ENCODE data around the gene HPF1. TPM values are rescaled to one million over a fixed set of nuclear protein-coding genes. Genes with fewer than 3 reads are reported as not detected.

The HPF1 gene
- polyA plus RNA-seq, 3 donors = 10.2 to 29.9 (median 25.1) TPM

DNA sequence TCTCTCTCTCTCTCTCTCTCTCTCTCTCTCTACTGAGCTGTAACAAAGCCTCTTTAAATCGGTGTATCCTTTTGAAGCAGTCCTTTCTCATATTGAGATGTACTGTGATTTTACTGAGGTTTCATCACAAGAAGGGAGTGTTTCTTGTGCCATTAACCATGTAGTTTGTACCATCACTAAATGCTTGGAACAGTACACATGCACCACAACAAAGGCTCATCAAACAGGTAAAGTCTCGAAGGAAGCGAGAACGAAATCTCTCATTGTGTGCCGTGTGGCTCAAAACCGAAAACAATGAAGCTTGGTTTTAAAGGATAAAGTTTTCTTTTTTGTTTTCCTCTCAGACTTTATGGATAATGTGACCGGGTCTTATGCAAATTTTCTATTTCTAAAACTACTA, 37.2 kb downstream of the HPF1 start:
- Mint-ChIP-seq H3K27ac (no peak overlapping the region), H3K9me3 (no peaks in the 10 kb centered on the region), H3K36me3 (peaks cover 37 to 39% of the 10 kb centered on the region in 2 donors), H3K4me3 (no peak overlapping the region), H3K27me3 (ENCODE audit: low read depth in 3 of 3) (no peaks in the 10 kb centered on the region), H3K4me1 (no peaks in the 10 kb centered on the region)
- Histone ChIP-seq H3K4me3 (replicated peaks in 1 of 3; ENCODE audit: low read depth in 2 of 3, low read length in 3 of 3) (no peak overlapping the region), H3K9me3 (replicated peaks in 1 of 2; ENCODE audit: control insufficient read depth in 1 of 2, insufficient read depth in 1 of 2, low read length in 2 of 2) (no peaks in the 10 kb centered on the region), H3K27me3 (ENCODE audit: control insufficient read depth in 2 of 2, insufficient read depth in 2 of 2, low read length in 2 of 2) (no peaks in the 10 kb centered on the region), H3K4me2 (replicated peaks; ENCODE audit: extremely low read depth, low read length, poor library complexity, severe bottlenecking) (no peak overlapping the region), H4K20me1 (ENCODE audit: insufficient read depth, low read length) (no peaks in the 10 kb centered on the region), H3K9ac (ENCODE audit: insufficient read depth, low read length, poor library complexity, severe bottlenecking) (no peak overlapping the region), H2AFZ (ENCODE audit: insufficient read depth, low read depth, low read length, poor library complexity, severe bottlenecking) (no peak overlapping the region), H3K36me3 (replicated peaks in 1 of 2; ENCODE audit: control insufficient read depth in 1 of 2, insufficient read depth in 2 of 2, low read length in 2 of 2) (peaks cover 24 to 46% of the 10 kb centered on the region in 2 donors), H3K4me1 (ENCODE audit: control insufficient read depth in 1 of 2, insufficient read depth in 2 of 2, low read length in 2 of 2) (no peaks in the 10 kb centered on the region), H3K79me2 (ENCODE audit: insufficient read depth, low read length) (no peaks in the 10 kb centered on the region), H3K27ac (ENCODE audit: low read depth in 1 of 2, low read length in 2 of 2) (no peak overlapping the region)
- WGBS (ENCODE audit: insufficient coverage) = no CpG with 5 or more reads among the region's 7 CpGs
- intact Hi-C loops (cut with micrococcal nuclease) = no loop called here
- TF ChIP-seq, protein P1, sequence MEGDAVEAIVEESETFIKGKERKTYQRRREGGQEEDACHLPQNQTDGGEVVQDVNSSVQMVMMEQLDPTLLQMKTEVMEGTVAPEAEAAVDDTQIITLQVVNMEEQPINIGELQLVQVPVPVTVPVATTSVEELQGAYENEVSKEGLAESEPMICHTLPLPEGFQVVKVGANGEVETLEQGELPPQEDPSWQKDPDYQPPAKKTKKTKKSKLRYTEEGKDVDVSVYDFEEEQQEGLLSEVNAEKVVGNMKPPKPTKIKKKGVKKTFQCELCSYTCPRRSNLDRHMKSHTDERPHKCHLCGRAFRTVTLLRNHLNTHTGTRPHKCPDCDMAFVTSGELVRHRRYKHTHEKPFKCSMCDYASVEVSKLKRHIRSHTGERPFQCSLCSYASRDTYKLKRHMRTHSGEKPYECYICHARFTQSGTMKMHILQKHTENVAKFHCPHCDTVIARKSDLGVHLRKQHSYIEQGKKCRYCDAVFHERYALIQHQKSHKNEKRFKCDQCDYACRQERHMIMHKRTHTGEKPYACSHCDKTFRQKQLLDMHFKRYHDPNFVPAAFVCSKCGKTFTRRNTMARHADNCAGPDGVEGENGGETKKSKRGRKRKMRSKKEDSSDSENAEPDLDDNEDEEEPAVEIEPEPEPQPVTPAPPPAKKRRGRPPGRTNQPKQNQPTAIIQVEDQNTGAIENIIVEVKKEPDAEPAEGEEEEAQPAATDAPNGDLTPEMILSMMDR (IDR thresholded peaks at IDR 0.05) = no peak
- no peak for DNase-seq

DNA sequence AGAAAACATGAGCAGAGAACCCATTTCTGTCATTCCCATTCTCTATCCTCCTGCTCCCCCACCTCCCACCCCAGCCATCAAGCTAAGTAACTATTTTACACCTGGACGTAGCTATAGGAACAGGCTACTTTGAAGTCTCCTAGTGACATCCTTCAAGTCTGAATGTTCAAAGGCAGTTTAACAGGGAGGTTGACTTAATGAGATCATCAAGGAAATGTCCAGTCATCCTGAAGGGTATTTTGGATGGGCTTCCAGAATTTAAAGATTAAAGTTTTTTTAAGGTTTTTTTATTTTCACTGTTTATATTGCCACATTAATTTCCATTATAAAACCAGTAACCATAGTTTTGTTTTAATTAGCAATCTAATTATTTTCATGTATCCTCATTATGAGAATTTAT, 41.1 kb downstream of the HPF1 start:
- TF ChIP-seq, protein P1 (IDR thresholded peaks at IDR 0.05) = no peak
- 100% methylated on average over 1 of the region's 1 CpG for WGBS (ENCODE audit: insufficient coverage)

More for the DNA sequence above, 41.1 kb downstream of the HPF1 start:
- Histone ChIP-seq H3K4me3 (replicated peaks in 1 of 3; ENCODE audit: low read depth in 2 of 3, low read length in 3 of 3) (no peak overlapping the region), H3K79me2 (ENCODE audit: insufficient read depth, low read length) (no peaks in the 10 kb centered on the region), H2AFZ (ENCODE audit: insufficient read depth, low read depth, low read length, poor library complexity, severe bottlenecking) (no peak overlapping the region), H3K9me3 (replicated peaks in 1 of 2; ENCODE audit: control insufficient read depth in 1 of 2, insufficient read depth in 1 of 2, low read length in 2 of 2) (no peaks in the 10 kb centered on the region), H3K9ac (ENCODE audit: insufficient read depth, low read length, poor library complexity, severe bottlenecking) (no peak overlapping the region), H3K4me1 (ENCODE audit: control insufficient read depth in 1 of 2, insufficient read depth in 2 of 2, low read length in 2 of 2) (no peaks in the 10 kb centered on the region), H3K4me2 (replicated peaks; ENCODE audit: extremely low read depth, low read length, poor library complexity, severe bottlenecking) (no peak overlapping the region), H3K27ac (ENCODE audit: low read depth in 1 of 2, low read length in 2 of 2) (no peak overlapping the region), H4K20me1 (ENCODE audit: insufficient read depth, low read length) (no peaks in the 10 kb centered on the region), H3K27me3 (ENCODE audit: control insufficient read depth in 2 of 2, insufficient read depth in 2 of 2, low read length in 2 of 2) (no peaks in the 10 kb centered on the region), H3K36me3 (replicated peaks in 1 of 2; ENCODE audit: control insufficient read depth in 1 of 2, insufficient read depth in 2 of 2, low read length in 2 of 2) (peaks cover 38 to 73% of the 10 kb centered on the region in 2 donors)
- DNase-seq = no peak
- H3K4me1 Mint-ChIP-seq = no peaks in the 10 kb centered on the region
- H3K36me3 Mint-ChIP-seq = peaks cover 59 to 61% of the 10 kb centered on the region in 2 donors
- no peaks in the 10 kb centered on the region for H3K27me3 Mint-ChIP-seq (ENCODE audit: low read depth in 3 of 3)
- H3K9me3 Mint-ChIP-seq = no peaks in the 10 kb centered on the region
- no peak overlapping the region for H3K4me3 Mint-ChIP-seq
- intact Hi-C loops (cut with micrococcal nuclease) = no loop called here
- H3K27ac Mint-ChIP-seq = no peak overlapping the region
